CD1c-positive myeloid dendritic cell (primary cell): Measurements from ENCODE around the gene CFHR4.
"Not testable (repeated sequence)": the region's sequence is repeated elsewhere in the genome, so short reads cannot be mapped to it uniquely, and the experiment has no call there.

Experiments
- DNase-seq: peaks from one replicate; pipeline ENCODE4 v3.0.0-alpha.2; 2016; ENCODE audit errors: extremely low spot score

Gene CFHR4

GRCh38 chr1:196941474-196941873, 53.6 kb downstream of the CFHR4 start:
- DNase-seq, result not testable (repeated sequence)

GRCh38 chr1:196943568-196943967, 55.7 kb downstream of the CFHR4 start, which contains the start of gene CFHR2:
TSS of gene CFHR2 (plus strand) at chr1:196943738. CDS start at chr1:196943881, 143 bp downstream.
- not testable (repeated sequence) for DNase-seq

GRCh38 chr1:196951711-196952394, 64.0 kb downstream of the CFHR4 start:
- DNase-seq, result no peak

- no peak for DNase-seq
Measured at GRCh38 chr1:196954778-196955177, 66.9 kb downstream of the CFHR4 start.

GRCh38 chr1:196955926-196956325, 68.1 kb downstream of the CFHR4 start:
- DNase-seq, result no peak

- no peak for DNase-seq
Measured at GRCh38 chr1:196960854-196961253, 73.0 kb downstream of the CFHR4 start.
